ENCODE results near the gene C8G.

DNA sequence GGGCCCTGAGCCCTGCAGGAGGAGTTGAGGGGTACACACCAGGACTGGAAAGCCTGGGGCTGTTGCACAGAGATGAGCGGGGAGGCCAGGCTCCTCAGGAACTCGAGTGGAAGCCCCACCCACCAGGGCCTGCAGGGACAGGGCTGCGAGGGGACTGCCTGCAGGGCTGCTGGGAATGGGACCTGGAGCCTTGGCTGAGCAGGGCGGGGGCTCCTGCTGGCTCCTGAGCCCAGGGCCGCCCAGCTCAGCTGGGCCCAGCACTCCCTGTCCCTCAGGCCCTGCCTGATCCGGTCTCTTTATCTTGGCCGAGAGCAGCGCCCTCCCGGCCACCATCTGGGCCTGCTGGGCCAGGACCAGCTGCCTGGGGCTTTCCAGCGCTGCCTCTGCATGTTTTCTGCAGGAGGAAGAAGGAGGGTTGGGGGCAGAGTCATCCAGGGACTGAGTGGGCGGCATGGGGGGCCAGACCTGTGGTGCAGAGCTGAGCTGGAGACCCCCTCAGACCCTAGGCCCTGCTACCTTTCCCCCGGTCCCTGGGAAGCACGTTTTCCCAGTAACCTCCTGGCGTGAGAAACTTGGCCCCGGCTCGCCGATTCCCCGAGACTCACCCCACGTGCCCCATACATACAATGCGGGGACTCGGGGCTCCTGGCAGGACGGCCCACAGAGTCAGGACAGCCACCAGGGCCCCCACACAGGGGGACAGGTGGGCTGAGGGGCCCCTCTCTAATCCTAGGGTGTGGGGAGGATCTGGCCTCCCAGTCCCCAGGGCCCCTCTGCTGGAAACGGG is 16.4 kb downstream of the C8G start:
- TF ChIP-seq CXXC5 (CRISPR knock-in tag; IDR thresholded peaks at IDR 0.05) (no peak), HNRNPUL1 (IDR thresholded peaks at IDR 0.05; ENCODE audit: low read length) (no peak), TAF7 (tag; IDR thresholded peaks at IDR 0.05) (no peak), ZNF224 (CRISPR knock-in tag; IDR thresholded peaks at IDR 0.05) (no peak)
